ENCODE results near the gene AP5M1. TPM values are rescaled to one million over a fixed set of nuclear protein-coding genes. Genes with fewer than 3 reads are reported as not detected.

AP5M1 gene
- total and polyA plus RNA-seq, 2 experiments from 2014 or later = 27.8 to 38.3 TPM

DNA sequence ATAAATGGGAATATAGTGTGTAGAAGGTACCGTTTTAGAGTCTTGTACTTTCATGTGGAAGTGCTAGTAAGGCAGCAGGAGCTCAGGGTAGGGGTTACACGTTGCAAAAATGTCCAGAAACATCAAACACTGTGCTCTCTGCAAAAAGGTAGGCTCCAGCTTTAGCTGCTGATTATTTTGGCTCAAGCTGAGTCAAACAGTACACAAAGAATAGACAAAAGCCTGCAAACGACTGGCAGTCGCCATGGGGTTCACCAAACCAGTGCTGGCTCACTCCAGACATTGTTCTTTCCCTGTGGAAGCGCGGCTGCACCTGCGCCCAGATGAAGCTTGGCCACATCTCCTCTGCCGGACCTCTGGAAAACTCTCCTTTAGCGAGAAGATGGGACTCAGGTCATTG is 76.3 kb downstream of the AP5M1 start:
- Histone ChIP-seq H3K27ac (no peak overlapping the region), H4K20me1 (ENCODE audit: insufficient read depth, poor library complexity, severe bottlenecking) (no peaks in the 10 kb centered on the region), H2AFZ (no peak overlapping the region), H3K9me3 (ENCODE audit: low read depth) (no peaks in the 10 kb centered on the region), H3K4me1 (ENCODE audit: insufficient read depth) (peaks cover 3% of the 10 kb centered on the region), H3K36me3 (replicated peaks; ENCODE audit: insufficient read depth, low read depth) (no peaks in the 10 kb centered on the region), H3K27me3 (no peaks in the 10 kb centered on the region), H3K4me2 (no peak overlapping the region), H3K4me3 (no peak overlapping the region), H3K79me2 (no peaks in the 10 kb centered on the region), H3K9me2 (replicated peaks; ENCODE audit: insufficient read depth) (no peaks in the 10 kb centered on the region)
- 75% methylated on average over 9 of the region's 9 CpGs for WGBS (ENCODE audit: low lambda C conversion rate, missing lambda C conversion rate)
- no peak for DNase-seq (ENCODE audit: low spot score)
- TF ChIP-seq, protein P1, sequence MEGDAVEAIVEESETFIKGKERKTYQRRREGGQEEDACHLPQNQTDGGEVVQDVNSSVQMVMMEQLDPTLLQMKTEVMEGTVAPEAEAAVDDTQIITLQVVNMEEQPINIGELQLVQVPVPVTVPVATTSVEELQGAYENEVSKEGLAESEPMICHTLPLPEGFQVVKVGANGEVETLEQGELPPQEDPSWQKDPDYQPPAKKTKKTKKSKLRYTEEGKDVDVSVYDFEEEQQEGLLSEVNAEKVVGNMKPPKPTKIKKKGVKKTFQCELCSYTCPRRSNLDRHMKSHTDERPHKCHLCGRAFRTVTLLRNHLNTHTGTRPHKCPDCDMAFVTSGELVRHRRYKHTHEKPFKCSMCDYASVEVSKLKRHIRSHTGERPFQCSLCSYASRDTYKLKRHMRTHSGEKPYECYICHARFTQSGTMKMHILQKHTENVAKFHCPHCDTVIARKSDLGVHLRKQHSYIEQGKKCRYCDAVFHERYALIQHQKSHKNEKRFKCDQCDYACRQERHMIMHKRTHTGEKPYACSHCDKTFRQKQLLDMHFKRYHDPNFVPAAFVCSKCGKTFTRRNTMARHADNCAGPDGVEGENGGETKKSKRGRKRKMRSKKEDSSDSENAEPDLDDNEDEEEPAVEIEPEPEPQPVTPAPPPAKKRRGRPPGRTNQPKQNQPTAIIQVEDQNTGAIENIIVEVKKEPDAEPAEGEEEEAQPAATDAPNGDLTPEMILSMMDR (IDR thresholded peaks at IDR 0.05; ENCODE audit: poor library complexity) = no peak
- TF ChIP-seq EZH2phosphoT487 (IDR thresholded peaks at IDR 0.05; ENCODE audit: low read depth, severe bottlenecking, unreplicated experiment) (no peak), EZH2 (IDR thresholded peaks at IDR 0.05; ENCODE audit: borderline replicate concordance) (no peak)

DNA sequence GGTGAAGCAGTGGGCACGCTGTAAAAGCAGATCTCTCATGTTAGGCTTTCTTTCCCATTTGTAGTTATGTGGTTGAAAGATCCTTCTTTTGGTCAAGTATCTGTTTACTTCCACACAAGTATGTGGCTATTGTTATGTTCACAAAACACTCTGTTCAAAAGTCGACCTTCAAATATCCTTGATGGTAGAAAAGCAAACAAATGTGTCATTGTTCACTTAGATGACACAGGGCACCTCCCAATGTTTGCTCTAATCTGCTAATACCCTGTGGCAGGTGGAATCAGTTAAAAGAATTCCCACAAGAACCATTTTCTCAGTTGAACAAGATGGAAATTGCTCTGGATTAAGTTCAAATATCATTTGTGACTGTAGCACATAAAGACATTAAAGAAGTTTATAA is 78.0 kb downstream of the AP5M1 start:
- Histone ChIP-seq H3K9me3 (ENCODE audit: low read depth) (no peaks in the 10 kb centered on the region), H3K9me2 (replicated peaks; ENCODE audit: insufficient read depth) (no peaks in the 10 kb centered on the region), H3K27me3 (no peaks in the 10 kb centered on the region), H3K4me2 (no peak overlapping the region), H2AFZ (no peak overlapping the region), H3K4me3 (no peak overlapping the region), H3K36me3 (replicated peaks; ENCODE audit: insufficient read depth, low read depth) (no peaks in the 10 kb centered on the region), H3K79me2 (no peaks in the 10 kb centered on the region), H3K27ac (no peak overlapping the region), H3K4me1 (ENCODE audit: insufficient read depth) (peaks cover 3% of the 10 kb centered on the region), H4K20me1 (ENCODE audit: insufficient read depth, poor library complexity, severe bottlenecking) (no peaks in the 10 kb centered on the region)
- TF ChIP-seq EZH2phosphoT487 (IDR thresholded peaks at IDR 0.05; ENCODE audit: low read depth, severe bottlenecking, unreplicated experiment) = no peak
- TF ChIP-seq EZH2 (IDR thresholded peaks at IDR 0.05; ENCODE audit: borderline replicate concordance) = no peak
- TF ChIP-seq, protein P1 (IDR thresholded peaks at IDR 0.05; ENCODE audit: poor library complexity) = no peak
- 53% methylated on average over 2 of the region's 2 CpGs for WGBS (ENCODE audit: low lambda C conversion rate, missing lambda C conversion rate)
- DNase-seq (ENCODE audit: low spot score) = no peak

Other genes with a start within 250 kb of the AP5M1 start
- gene EXOC5, start 66 bp upstream of the AP5M1 start, total RNA-seq = 50.6 and 51.8 TPM in 2 replicates
- gene EXOC5, start 66 bp upstream of the AP5M1 start, polyA plus RNA-seq = 30.8 and 31.4 TPM in 2 replicates
- gene NAA30, start 121.6 kb downstream of the AP5M1 start, total RNA-seq = 28.4 and 30.2 TPM in 2 replicates
- 8.9 and 10.6 TPM in 2 replicates for gene NAA30, start 121.6 kb downstream of the AP5M1 start, polyA plus RNA-seq
- gene CCDC198, start 224.9 kb downstream of the AP5M1 start, total RNA-seq = 21.8 and 34.5 TPM in 2 replicates
- gene CCDC198, start 224.9 kb downstream of the AP5M1 start, polyA plus RNA-seq = 8.5 and 15.3 TPM in 2 replicates